ENCODE measurements around the gene THRB.

Gene THRB

GRCh38 chr3:24161841-24162240, 332.8 kb downstream of the THRB start:
- no peak overlapping the region for H3K9ac ChIP-seq (ENCODE audit: low read depth in 1 of 2, low read length in 2 of 2)
- peaks cover 0 to 3% of the 10 kb centered on the region in 2 donors for H3K4me1 ChIP-seq (ENCODE audit: control insufficient read depth in 2 of 2, insufficient read depth in 2 of 2, low read length in 2 of 2)
- H3K27ac ChIP-seq (ENCODE audit: low read depth in 2 of 2, low read length in 2 of 2) = no peak overlapping the region
- H3K4me3 ChIP-seq (ENCODE audit: low read length in 2 of 2) = no peak overlapping the region
- H3K9me3 ChIP-seq (ENCODE audit: control insufficient read depth in 2 of 2, low read length in 2 of 2) = no peaks in the 10 kb centered on the region
- no peaks in the 10 kb centered on the region for H3K36me3 ChIP-seq (ENCODE audit: control insufficient read depth in 2 of 2, insufficient read depth in 2 of 2, low read length in 2 of 2)
- no peaks in the 10 kb centered on the region for H3K27me3 ChIP-seq (ENCODE audit: control insufficient read depth in 2 of 2, insufficient read depth in 2 of 2, low read length in 2 of 2)

GRCh38 chr3:24160424-24161095, 334.1 kb downstream of the THRB start:
- Histone ChIP-seq H3K4me3 (ENCODE audit: low read length in 2 of 2) (no peak overlapping the region), H3K27ac (ENCODE audit: low read depth in 2 of 2, low read length in 2 of 2) (no peak overlapping the region), H3K4me1 (ENCODE audit: control insufficient read depth in 2 of 2, insufficient read depth in 2 of 2, low read length in 2 of 2) (no peaks in the 10 kb centered on the region), H3K27me3 (ENCODE audit: control insufficient read depth in 2 of 2, insufficient read depth in 2 of 2, low read length in 2 of 2) (no peaks in the 10 kb centered on the region), H3K36me3 (ENCODE audit: control insufficient read depth in 2 of 2, insufficient read depth in 2 of 2, low read length in 2 of 2) (no peaks in the 10 kb centered on the region), H3K9me3 (ENCODE audit: control insufficient read depth in 2 of 2, low read length in 2 of 2) (no peaks in the 10 kb centered on the region), H3K9ac (ENCODE audit: low read depth in 1 of 2, low read length in 2 of 2) (no peak overlapping the region)

GRCh38 chr3:24158761-24159454, 335.7 kb downstream of the THRB start:
- no peaks in the 10 kb centered on the region for H3K27me3 ChIP-seq (ENCODE audit: control insufficient read depth in 2 of 2, insufficient read depth in 2 of 2, low read length in 2 of 2)
- no peak overlapping the region for H3K27ac ChIP-seq (ENCODE audit: low read depth in 2 of 2, low read length in 2 of 2)

GRCh38 chr3:24157106-24157505, 337.5 kb downstream of the THRB start:
- Histone ChIP-seq H3K4me3 (ENCODE audit: low read length in 2 of 2) (no peak overlapping the region), H3K9me3 (ENCODE audit: control insufficient read depth in 2 of 2, low read length in 2 of 2) (no peaks in the 10 kb centered on the region), H3K4me1 (ENCODE audit: control insufficient read depth in 2 of 2, insufficient read depth in 2 of 2, low read length in 2 of 2) (no peaks in the 10 kb centered on the region), H3K27me3 (ENCODE audit: control insufficient read depth in 2 of 2, insufficient read depth in 2 of 2, low read length in 2 of 2) (no peaks in the 10 kb centered on the region), H3K36me3 (ENCODE audit: control insufficient read depth in 2 of 2, insufficient read depth in 2 of 2, low read length in 2 of 2) (no peaks in the 10 kb centered on the region), H3K27ac (ENCODE audit: low read depth in 2 of 2, low read length in 2 of 2) (no peak overlapping the region), H3K9ac (ENCODE audit: low read depth in 1 of 2, low read length in 2 of 2) (no peak overlapping the region)

More at GRCh38 chr3:24158761-24159454, 335.7 kb downstream of the THRB start:
- Histone ChIP-seq H3K36me3 (ENCODE audit: control insufficient read depth in 2 of 2, insufficient read depth in 2 of 2, low read length in 2 of 2) (no peaks in the 10 kb centered on the region), H3K4me1 (ENCODE audit: control insufficient read depth in 2 of 2, insufficient read depth in 2 of 2, low read length in 2 of 2) (no peaks in the 10 kb centered on the region), H3K4me3 (ENCODE audit: low read length in 2 of 2) (no peak overlapping the region), H3K9ac (ENCODE audit: low read depth in 1 of 2, low read length in 2 of 2) (no peak overlapping the region), H3K9me3 (ENCODE audit: control insufficient read depth in 2 of 2, low read length in 2 of 2) (no peaks in the 10 kb centered on the region)

- Histone ChIP-seq H3K9me3 (ENCODE audit: control insufficient read depth in 2 of 2, low read length in 2 of 2) (no peaks in the 10 kb centered on the region), H3K4me1 (ENCODE audit: control insufficient read depth in 2 of 2, insufficient read depth in 2 of 2, low read length in 2 of 2) (no peaks in the 10 kb centered on the region), H3K9ac (ENCODE audit: low read depth in 1 of 2, low read length in 2 of 2) (no peak overlapping the region), H3K27me3 (ENCODE audit: control insufficient read depth in 2 of 2, insufficient read depth in 2 of 2, low read length in 2 of 2) (no peaks in the 10 kb centered on the region), H3K36me3 (ENCODE audit: control insufficient read depth in 2 of 2, insufficient read depth in 2 of 2, low read length in 2 of 2) (no peaks in the 10 kb centered on the region), H3K27ac (ENCODE audit: low read depth in 2 of 2, low read length in 2 of 2) (no peak overlapping the region), H3K4me3 (ENCODE audit: low read length in 2 of 2) (no peak overlapping the region)
Observed at GRCh38 chr3:24156466-24156865, 338.2 kb downstream of the THRB start.

- H3K27ac ChIP-seq (ENCODE audit: low read depth in 2 of 2, low read length in 2 of 2) = no peak overlapping the region
- H3K4me1 ChIP-seq (ENCODE audit: control insufficient read depth in 2 of 2, insufficient read depth in 2 of 2, low read length in 2 of 2) = no peaks in the 10 kb centered on the region
- no peaks in the 10 kb centered on the region for H3K36me3 ChIP-seq (ENCODE audit: control insufficient read depth in 2 of 2, insufficient read depth in 2 of 2, low read length in 2 of 2)
Observed at GRCh38 chr3:24155276-24155675, 339.4 kb downstream of the THRB start.

GRCh38 chr3:24154781-24155180, 339.9 kb downstream of the THRB start:
- Histone ChIP-seq H3K4me3 (ENCODE audit: low read length in 2 of 2) (no peak overlapping the region), H3K36me3 (ENCODE audit: control insufficient read depth in 2 of 2, insufficient read depth in 2 of 2, low read length in 2 of 2) (no peaks in the 10 kb centered on the region), H3K4me1 (ENCODE audit: control insufficient read depth in 2 of 2, insufficient read depth in 2 of 2, low read length in 2 of 2) (no peaks in the 10 kb centered on the region), H3K27ac (ENCODE audit: low read depth in 2 of 2, low read length in 2 of 2) (no peak overlapping the region), H3K9ac (ENCODE audit: low read depth in 1 of 2, low read length in 2 of 2) (no peak overlapping the region), H3K9me3 (ENCODE audit: control insufficient read depth in 2 of 2, low read length in 2 of 2) (no peaks in the 10 kb centered on the region), H3K27me3 (ENCODE audit: control insufficient read depth in 2 of 2, insufficient read depth in 2 of 2, low read length in 2 of 2) (no peaks in the 10 kb centered on the region)

More at GRCh38 chr3:24155276-24155675, 339.4 kb downstream of the THRB start:
- Histone ChIP-seq H3K4me3 (ENCODE audit: low read length in 2 of 2) (no peak overlapping the region), H3K27me3 (ENCODE audit: control insufficient read depth in 2 of 2, insufficient read depth in 2 of 2, low read length in 2 of 2) (no peaks in the 10 kb centered on the region), H3K9me3 (ENCODE audit: control insufficient read depth in 2 of 2, low read length in 2 of 2) (no peaks in the 10 kb centered on the region), H3K9ac (ENCODE audit: low read depth in 1 of 2, low read length in 2 of 2) (no peak overlapping the region)

- Histone ChIP-seq H3K27me3 (ENCODE audit: control insufficient read depth in 2 of 2, insufficient read depth in 2 of 2, low read length in 2 of 2) (no peaks in the 10 kb centered on the region), H3K36me3 (ENCODE audit: control insufficient read depth in 2 of 2, insufficient read depth in 2 of 2, low read length in 2 of 2) (no peaks in the 10 kb centered on the region), H3K4me3 (ENCODE audit: low read length in 2 of 2) (no peak overlapping the region), H3K9me3 (ENCODE audit: control insufficient read depth in 2 of 2, low read length in 2 of 2) (no peaks in the 10 kb centered on the region), H3K9ac (ENCODE audit: low read depth in 1 of 2, low read length in 2 of 2) (no peak overlapping the region), H3K4me1 (ENCODE audit: control insufficient read depth in 2 of 2, insufficient read depth in 2 of 2, low read length in 2 of 2) (no peaks in the 10 kb centered on the region), H3K27ac (ENCODE audit: low read depth in 2 of 2, low read length in 2 of 2) (no peak overlapping the region)
Observed at GRCh38 chr3:24154013-24154695, 340.5 kb downstream of the THRB start.

GRCh38 chr3:24151594-24151993, 343.1 kb downstream of the THRB start:
- Histone ChIP-seq H3K27ac (ENCODE audit: low read depth in 2 of 2, low read length in 2 of 2) (no peak overlapping the region), H3K27me3 (ENCODE audit: control insufficient read depth in 2 of 2, insufficient read depth in 2 of 2, low read length in 2 of 2) (no peaks in the 10 kb centered on the region), H3K9me3 (ENCODE audit: control insufficient read depth in 2 of 2, low read length in 2 of 2) (no peaks in the 10 kb centered on the region), H3K9ac (ENCODE audit: low read depth in 1 of 2, low read length in 2 of 2) (no peak overlapping the region), H3K4me1 (ENCODE audit: control insufficient read depth in 2 of 2, insufficient read depth in 2 of 2, low read length in 2 of 2) (no peaks in the 10 kb centered on the region), H3K36me3 (ENCODE audit: control insufficient read depth in 2 of 2, insufficient read depth in 2 of 2, low read length in 2 of 2) (no peaks in the 10 kb centered on the region), H3K4me3 (ENCODE audit: low read length in 2 of 2) (no peak overlapping the region)

- Histone ChIP-seq H3K9ac (ENCODE audit: low read depth in 1 of 2, low read length in 2 of 2) (no peak overlapping the region), H3K27me3 (ENCODE audit: control insufficient read depth in 2 of 2, insufficient read depth in 2 of 2, low read length in 2 of 2) (no peaks in the 10 kb centered on the region), H3K36me3 (ENCODE audit: control insufficient read depth in 2 of 2, insufficient read depth in 2 of 2, low read length in 2 of 2) (no peaks in the 10 kb centered on the region), H3K4me1 (ENCODE audit: control insufficient read depth in 2 of 2, insufficient read depth in 2 of 2, low read length in 2 of 2) (no peaks in the 10 kb centered on the region), H3K9me3 (ENCODE audit: control insufficient read depth in 2 of 2, low read length in 2 of 2) (no peaks in the 10 kb centered on the region), H3K27ac (ENCODE audit: low read depth in 2 of 2, low read length in 2 of 2) (no peak overlapping the region), H3K4me3 (ENCODE audit: low read length in 2 of 2) (no peak overlapping the region)
Observed at GRCh38 chr3:24149032-24149431, 345.6 kb downstream of the THRB start.

Measured in mucosa of rectum (tissue), 2 donors.